Measurements from ENCODE around the gene KDR.

DNA sequence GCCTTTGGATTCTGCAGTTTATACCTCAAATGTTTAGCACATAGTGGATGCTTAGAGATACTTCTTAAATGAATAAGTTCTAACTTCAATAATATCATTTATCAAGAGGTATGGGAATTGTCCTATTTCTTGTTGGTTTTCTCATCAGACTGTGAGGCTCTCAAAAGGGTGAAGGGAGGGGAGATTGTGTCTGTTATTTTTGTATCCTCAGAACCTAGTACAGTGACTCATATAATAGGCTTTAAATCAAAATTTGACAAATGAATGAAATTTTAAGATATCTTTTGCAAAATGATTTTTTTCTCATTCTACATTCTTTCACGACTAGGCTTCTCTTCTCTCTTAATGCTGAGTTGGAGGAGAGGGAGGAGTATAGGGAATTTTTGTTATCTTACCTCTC, 89.5 kb downstream of the KDR start:
- TF ChIP-seq CTCF (IDR thresholded peaks at IDR 0.05; ENCODE audit: low read length): no peak
- no peak for TF ChIP-seq EZH2phosphoT487 (IDR thresholded peaks at IDR 0.05; ENCODE audit: low read length)
- TF ChIP-seq EZH2 (optimal IDR thresholded peaks at IDR 0.05; ENCODE audit: low read depth, low read length): no peak

Measured in MM.1S (cell line).